ENCODE measurements around the gene DYNLL2.

DYNLL2 gene

DNA sequence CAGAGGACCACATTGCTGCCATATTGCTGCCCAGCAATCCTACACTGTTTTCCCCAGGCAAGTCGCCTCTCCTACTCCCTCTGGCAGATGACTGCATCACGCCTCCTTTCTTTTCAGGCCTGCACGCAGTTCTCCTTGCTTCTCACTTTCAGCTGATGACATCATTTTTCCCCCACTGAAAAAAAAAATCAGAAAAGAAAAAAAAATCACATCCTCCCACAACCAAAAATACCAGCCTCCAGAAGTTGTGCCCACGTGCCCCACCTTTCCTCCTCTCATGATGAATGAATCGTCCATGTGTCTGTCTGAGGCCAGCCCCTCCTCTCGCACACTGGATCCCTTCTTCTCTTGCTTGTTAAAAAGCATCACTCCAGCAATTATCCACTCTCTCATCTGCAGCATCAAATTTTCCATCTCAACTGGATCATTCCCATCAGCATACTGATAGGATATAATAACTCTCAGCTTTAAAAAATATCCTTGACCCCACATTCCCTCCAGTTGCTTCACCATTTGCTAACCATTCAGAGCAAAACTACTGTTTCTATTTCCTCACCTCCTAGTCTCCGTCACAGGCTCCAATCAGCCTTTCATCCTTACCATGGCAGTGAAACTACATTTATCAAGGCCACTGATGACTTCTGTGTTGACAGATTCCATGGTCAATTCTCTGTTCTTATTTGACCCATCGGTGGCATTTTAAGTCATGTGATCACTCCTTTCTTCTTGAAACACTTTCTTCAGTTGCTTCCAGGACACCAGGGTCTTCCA lies 30.1 kb upstream of the DYNLL2 start:
- in situ Hi-C loops (cut with HindIII; ENCODE audit: low sequenced_read_pairs), result no loop called here
- H3K4me3 ChIP-seq (ENCODE audit: low read depth, low read length), result no peak overlapping the region
- TF ChIP-seq, protein P1, sequence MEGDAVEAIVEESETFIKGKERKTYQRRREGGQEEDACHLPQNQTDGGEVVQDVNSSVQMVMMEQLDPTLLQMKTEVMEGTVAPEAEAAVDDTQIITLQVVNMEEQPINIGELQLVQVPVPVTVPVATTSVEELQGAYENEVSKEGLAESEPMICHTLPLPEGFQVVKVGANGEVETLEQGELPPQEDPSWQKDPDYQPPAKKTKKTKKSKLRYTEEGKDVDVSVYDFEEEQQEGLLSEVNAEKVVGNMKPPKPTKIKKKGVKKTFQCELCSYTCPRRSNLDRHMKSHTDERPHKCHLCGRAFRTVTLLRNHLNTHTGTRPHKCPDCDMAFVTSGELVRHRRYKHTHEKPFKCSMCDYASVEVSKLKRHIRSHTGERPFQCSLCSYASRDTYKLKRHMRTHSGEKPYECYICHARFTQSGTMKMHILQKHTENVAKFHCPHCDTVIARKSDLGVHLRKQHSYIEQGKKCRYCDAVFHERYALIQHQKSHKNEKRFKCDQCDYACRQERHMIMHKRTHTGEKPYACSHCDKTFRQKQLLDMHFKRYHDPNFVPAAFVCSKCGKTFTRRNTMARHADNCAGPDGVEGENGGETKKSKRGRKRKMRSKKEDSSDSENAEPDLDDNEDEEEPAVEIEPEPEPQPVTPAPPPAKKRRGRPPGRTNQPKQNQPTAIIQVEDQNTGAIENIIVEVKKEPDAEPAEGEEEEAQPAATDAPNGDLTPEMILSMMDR (IDR thresholded peaks at IDR 0.05; ENCODE audit: low read depth, low read length, missing control alignments), result no peak
- DNase-seq (ENCODE audit: low read depth), result no peak

DNA sequence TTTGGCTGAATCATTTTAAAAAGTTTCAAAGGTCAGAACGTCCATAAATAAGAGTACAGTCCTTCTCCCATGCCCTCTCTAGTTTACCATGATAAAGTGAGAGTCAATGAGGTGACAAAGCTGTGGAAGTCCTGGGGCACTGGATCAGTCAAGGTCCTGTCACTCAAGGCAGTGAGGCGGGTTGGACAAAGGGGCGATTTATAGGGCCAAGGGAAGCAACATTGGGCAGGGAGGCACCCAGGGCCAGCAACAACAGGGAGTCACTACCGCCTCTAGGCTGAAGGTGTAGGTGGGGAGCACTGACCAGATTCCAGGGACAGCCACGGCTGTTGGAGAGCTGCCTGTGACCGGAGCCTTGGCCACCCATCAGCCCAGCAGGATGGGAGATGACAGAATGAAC lies 28.6 kb upstream of the DYNLL2 start:
- no peak for DNase-seq (ENCODE audit: low read depth)
- H3K4me3 ChIP-seq (ENCODE audit: low read depth, low read length), result no peak overlapping the region
- TF ChIP-seq, protein P1 (IDR thresholded peaks at IDR 0.05; ENCODE audit: low read depth, low read length, missing control alignments), result no peak
- in situ Hi-C loops (cut with HindIII; ENCODE audit: low sequenced_read_pairs), result loop anchor here (5.0 kb wide), 1 partner anchor 73 kb away; no protein-coding TSS in a partner anchor

DNA sequence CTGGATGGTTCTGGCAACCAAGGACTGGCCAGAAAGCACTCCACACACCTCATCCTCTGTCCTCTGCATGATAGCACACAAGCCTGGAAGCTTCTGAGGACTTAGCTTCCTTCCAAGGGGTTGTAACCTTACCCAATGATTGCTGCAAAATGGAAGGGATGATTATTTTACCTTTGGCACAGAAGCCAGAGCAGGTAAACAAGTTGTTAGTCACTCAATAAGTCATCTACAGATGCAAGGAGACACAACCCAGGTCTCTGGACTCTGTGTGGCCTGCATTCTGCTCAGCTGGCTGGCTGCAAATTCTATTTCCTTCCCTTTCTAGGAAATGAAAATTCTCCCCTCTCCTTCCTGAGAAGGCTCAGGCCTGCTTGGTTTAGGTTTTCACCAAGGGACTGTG lies 26.7 kb upstream of the DYNLL2 start:
- in situ Hi-C loops (cut with HindIII; ENCODE audit: low sequenced_read_pairs), result loop anchor here (5.0 kb wide), 1 partner anchor 71 kb away; no protein-coding TSS in a partner anchor
- TF ChIP-seq, protein P1 (IDR thresholded peaks at IDR 0.05; ENCODE audit: low read depth, low read length, missing control alignments), result no peak
- no peak for DNase-seq (ENCODE audit: low read depth)
- H3K4me3 ChIP-seq (ENCODE audit: low read depth, low read length), result no peak overlapping the region

DNA sequence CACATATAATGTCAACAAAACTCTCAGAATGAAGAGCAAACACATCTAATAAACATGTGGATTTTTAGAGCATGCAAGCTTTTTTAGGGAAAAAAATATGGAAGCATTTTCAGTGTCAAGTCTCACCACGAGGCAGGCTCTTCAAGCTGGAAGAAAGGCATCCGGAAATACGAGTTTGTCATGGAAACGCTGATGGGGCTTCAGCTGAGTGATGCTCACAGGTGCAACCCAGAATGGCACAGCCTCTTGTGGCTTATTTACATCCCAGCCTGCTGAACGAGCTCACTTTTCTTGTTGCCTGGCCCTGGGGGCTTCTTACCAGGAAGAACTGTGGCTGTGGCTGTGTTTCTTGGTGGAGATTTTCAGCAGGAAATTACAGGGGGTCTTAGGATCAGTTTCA lies 24.1 kb upstream of the DYNLL2 start:
- in situ Hi-C loops (cut with HindIII; ENCODE audit: low sequenced_read_pairs), result loop anchor here (5.0 kb wide), 1 partner anchor 68 kb away; no protein-coding TSS in a partner anchor
- DNase-seq (ENCODE audit: low read depth), result no peak
- TF ChIP-seq, protein P1 (IDR thresholded peaks at IDR 0.05; ENCODE audit: low read depth, low read length, missing control alignments), result no peak
- no peak overlapping the region for H3K4me3 ChIP-seq (ENCODE audit: low read depth, low read length)

DNA sequence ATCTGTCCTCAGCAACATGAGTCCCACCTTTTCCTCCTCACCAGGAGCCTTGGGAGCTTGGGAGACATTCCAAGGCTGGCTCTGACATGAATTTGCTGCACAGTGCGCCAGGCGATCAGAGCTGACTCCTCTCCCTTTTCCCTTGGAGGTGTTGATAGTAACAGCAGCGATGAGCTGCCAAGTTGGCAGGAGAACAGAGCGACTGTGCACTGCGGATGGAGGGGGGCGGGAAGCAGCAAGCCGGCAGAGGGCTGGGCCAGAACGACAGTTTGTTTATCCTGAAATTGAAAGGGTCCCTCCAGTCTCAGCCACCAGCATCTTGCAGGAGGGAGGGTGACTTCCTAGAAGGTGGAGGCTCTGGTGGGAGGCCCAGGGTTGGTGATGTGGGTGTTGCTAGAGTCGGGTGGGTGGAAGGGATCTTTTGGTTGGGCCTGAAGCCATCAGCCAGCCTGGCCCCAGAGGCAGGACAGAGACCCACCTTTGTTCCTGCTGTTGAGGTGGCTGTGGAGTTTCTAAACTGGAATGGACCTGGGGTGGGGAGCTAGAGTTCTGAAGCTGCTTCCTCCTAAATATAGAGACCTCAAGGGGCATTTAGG lies 22.5 kb upstream of the DYNLL2 start:
- no peak overlapping the region for H3K4me3 ChIP-seq (ENCODE audit: low read depth, low read length)
- DNase-seq (ENCODE audit: low read depth), result no peak
- TF ChIP-seq, protein P1 (IDR thresholded peaks at IDR 0.05; ENCODE audit: low read depth, low read length, missing control alignments), result no peak
- in situ Hi-C loops (cut with HindIII; ENCODE audit: low sequenced_read_pairs), result no loop called here

DNA sequence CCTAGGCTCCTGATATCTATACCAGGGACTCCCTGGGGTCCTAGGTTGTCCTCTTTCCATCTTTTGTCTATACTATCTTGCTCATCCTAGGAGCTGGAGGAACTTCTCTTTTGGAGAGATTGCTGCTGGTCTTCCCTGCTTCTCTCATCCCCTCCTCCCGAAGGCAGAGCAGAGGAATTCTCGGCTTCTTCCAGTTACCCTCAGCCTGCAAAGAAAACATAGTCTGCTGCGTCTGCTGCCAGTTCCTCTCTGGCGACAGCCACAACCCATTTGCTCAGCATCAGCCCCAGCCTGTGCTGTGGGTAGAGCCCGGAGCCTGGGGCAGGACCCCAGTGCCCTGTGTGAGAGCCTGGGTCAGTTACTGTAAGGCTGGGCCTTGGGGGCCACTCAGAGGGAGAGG lies 21.5 kb upstream of the DYNLL2 start:
- H3K4me3 ChIP-seq (ENCODE audit: low read depth, low read length), result no peak overlapping the region
- in situ Hi-C loops (cut with HindIII; ENCODE audit: low sequenced_read_pairs), result no loop called here
- TF ChIP-seq, protein P1 (IDR thresholded peaks at IDR 0.05; ENCODE audit: low read depth, low read length, missing control alignments), result no peak
- no peak for DNase-seq (ENCODE audit: low read depth)

All from astrocyte of the cerebellum (primary cell).